GM18505 (cell line): ENCODE results near the gene MMP17.
"Not testable (repeated sequence)": the region's sequence is repeated elsewhere in the genome, so short reads cannot be mapped to it uniquely, and the experiment has no call there.

ENCODE experiments used
- ATAC-seq: cut with Tn5 transposase; IDR thresholded peaks from one replicate; pipeline ENCODE4 v1.9.1; 2021; ENCODE audit not compliant: unreplicated experiment
- POLR2A ChIP-seq: IDR thresholded peaks from 4 replicates; pipeline ENCODE4 v1.6.1; 2011; ENCODE audit warnings: borderline replicate concordance; ENCODE audit not compliant: insufficient read depth, insufficient read length; ENCODE audit errors: extremely low read depth

The MMP17 gene

DNA sequence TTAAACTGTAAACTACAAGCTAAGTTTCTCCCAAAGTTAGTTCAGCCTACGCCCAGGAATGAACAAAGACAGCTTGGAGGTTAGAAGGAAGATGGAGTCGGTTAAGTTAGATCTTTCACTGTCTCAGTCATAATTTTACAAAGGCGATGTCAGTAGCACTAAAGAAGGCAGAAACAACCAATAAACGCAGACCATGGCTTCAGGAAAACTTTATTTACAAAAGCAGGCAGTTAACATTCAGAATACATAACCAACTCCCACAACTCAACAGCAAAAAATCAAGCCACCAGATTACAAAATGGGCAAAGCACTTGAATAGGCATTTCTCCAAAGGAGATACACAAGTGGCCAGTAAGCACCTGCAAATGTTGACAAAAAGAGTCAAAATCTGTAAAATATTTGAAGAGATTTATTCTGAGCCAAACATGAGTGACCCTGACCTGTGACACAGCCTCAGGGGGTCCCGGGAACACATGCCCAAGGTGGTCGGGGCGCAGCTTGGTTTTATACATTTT is 57.4 kb downstream of the MMP17 start:
- no peak for ATAC-seq
- no peak for TF ChIP-seq POLR2A

DNA sequence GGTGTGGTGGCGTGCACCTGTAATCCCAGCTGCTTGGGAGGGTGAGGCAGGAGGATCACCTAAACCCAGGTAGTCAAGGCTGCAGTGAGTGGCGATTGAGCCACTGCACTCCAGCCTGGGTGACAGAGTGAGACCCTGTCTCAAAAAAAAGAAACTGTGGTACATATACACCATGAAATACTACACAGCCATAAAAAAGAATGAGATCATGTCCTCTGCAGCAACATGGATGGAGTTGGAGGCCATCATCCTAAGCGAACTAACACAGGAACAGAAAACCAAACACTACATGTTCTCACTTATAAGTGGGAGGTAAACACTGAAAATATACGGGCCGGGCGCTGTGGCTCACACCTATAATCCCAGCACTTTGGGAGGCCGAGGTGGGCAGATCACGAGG is 63.5 kb downstream of the MMP17 start:
- ATAC-seq, result not testable (repeated sequence)

DNA sequence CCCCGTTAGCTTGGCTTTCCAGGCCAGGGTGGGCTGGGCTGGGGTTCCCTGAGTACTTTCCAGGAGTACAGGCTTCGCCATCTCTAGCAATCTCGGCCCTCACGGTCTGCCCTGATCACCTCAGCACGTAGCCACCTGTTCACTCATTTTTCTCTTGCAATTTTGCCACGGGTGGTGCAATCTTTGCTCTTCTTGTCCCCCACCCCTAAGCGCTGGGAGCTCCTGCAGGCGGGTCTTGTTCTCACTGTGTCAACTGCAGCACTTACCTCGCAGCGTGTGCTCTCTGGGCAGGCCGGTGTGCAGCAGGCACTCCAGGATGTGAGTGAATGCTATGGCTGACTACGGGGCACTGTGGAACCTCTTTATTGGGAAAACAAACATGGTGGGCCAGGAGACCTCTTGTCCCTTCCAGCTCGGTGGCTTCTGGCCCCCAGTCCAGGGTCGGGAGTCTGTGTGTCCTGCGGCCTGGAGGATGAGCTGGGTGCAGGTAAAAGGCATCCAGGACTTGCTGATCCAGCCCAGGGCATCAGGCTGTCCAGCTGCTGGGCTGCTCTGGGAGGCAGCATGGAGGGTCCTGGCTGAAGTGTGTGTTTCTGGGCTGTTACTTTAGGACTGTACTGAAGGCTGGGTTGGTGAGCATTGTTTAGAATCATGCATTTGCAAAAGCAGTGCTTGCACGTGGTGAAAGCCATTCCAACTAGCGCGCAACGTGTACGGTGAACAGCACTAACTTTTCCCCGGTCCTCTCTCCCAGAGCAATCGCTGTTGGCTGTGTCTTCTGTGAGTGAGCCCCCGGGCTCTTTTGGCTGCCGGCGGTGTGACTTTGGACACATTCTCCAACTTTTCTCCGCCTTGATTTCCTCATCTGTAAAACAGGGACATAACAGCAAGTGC is 64.8 kb downstream of the MMP17 start:
- TF ChIP-seq POLR2A, result no peak
- no peak for ATAC-seq

DNA sequence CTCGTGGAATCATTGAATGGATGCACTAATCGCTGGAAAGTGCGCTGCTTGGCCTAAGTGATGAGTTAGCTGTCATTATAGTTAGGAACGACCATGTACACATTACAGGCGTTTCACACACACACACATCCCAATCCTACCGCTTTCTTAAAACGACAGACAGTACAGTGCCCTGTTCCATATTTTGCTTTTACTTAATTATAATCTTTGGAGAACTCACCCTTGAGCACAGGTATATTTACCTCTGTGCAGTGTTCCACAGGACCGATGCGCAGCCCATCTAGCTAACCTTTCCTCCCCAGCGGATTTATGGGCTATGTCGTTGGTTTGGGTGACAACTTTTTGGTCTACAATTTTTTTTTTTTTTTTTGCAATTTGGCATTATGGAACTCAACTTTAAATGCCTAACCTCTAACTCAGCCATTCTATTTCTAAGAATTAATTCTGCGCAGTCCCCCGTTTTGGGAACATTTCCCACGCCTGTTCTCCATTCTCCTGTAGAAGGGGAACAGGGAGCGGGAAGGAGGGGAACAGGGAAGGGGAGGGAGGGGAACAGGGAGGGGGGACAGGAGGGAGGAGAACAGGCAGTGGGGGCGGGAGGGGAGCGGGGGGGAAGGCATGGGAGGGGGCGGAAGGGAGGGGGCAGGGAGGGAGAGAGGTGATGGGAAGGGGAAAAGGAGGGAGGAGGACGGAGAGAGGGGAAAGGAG is 65.6 kb downstream of the MMP17 start:
- no peak for ATAC-seq
- TF ChIP-seq POLR2A, result no peak

DNA sequence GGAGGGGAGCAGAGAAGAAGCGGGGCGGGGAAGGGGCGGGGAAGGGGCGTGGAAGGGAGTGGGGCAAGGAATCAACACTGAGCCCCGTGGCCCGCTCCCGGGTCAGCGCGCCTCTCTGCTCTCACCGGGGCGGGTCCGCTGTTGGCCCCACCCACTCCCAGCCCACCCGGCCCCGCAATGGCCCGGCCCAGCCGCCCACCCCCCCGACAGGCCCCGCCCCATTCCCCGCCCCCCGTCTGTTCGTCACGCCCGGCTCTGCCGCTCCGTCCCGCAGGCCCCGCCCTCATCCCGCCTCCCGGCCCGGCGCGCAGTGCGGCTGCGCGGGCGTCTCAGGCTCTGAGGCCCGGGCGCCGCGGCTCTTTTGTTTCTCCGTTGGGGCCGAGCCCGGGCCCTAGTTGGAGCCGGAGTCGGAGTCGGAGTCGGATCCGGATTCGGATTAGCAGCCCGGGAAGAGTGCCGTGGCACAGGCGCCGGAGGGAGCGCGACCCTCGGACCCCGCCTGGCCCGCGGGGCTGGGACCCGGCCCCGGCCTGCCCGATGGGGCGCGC is 66.2 kb downstream of the MMP17 start, which contains the start of gene ULK1:
Gene ULK1, plus strand, starts transcription at position 310 of the 548 bp plus-strand sequence. CDS start 380 bp downstream, outside the sequence.
- peak; percentile 82 for TF ChIP-seq POLR2A
- ATAC-seq, result peak; percentile 79

DNA sequence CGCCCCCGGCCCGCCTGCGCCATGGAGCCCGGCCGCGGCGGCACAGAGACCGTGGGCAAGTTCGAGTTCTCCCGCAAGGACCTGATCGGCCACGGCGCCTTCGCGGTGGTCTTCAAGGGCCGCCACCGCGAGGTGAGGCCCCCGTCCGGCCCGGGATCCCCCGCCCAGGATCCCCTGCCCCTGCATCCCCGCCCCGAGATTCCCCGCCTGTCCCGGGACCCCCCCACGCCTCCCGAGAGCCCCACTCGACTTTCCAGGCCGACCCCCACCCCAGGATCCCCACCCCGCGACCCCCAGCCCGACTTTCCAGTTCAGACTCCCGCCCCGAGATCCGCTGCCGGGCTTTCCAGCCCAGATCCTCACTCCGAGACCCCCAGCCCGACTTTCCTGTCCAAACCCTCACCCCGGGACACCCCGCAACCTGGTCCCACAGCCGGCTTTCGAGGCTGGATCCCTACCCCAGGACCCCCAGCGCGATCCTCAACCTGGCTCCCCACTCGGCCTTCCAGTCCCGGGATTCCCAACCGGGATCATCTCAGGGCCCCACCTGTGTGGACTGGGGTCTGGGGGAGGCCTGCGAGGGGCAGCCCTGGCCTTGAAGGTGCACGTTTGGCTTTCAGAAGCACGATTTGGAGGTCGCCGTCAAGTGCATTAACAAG is 66.9 kb downstream of the MMP17 start:
- no peak for TF ChIP-seq POLR2A
- peak; percentile 6 for ATAC-seq

DNA sequence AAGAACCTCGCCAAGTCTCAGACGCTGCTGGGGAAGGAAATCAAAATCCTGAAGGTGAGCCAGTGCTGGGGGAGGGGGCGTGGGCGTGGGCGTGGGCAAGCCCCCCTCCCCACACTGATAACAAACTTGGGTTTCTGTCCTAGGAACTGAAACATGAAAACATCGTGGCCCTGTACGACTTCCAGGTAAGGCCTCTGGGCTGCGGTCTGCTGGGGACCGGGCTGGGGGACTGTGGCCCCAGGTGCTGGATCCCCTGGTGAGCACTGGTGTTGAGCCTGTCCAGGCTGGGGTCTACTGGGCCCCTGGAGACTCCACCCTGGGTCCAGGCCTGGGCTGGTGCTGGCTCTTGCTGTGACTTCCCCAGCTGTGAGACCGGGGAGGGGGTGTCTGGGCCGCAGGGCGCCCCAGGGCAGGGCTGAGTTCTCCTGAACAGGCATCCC is 67.5 kb downstream of the MMP17 start:
- ATAC-seq, result no peak
- no peak for TF ChIP-seq POLR2A

DNA sequence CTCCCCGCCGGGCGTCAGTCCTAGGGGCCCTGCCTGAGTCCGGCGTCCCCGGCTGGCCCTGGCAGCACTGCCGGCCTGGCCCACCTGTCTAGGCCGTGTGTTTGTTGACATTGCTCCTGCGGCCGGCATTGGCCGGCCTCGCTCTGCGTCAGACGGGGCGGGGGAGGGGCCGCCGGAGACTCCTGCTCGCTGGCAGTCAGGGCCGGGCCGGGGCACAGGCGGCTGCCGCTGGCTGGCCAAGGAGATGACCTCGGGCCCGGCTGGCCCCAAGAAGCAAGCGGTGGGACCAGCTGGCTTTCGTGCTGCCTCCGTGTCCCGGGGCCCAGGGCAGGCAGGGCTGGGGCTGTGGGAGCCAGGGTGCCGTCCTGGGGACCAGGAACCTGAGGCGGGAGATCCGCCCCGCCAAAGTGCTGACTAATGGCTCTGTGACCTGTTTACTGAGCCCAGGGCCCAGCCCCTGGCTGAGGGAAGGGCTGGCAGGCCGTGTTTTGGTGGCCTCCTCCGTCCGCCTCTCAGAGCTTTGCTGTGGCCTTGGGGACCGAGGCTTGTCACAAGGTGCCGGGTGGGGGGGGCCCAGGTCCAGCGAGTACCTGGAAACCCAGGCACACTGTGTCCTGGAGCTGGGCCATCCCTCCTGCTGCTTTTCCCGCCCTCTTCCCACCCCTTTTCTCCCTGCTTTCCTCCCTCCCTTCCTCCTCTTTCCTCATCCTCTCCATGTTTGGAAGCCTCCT is 68.1 kb downstream of the MMP17 start:
- ATAC-seq, result peak; percentile 61
- peak; percentile 35 for TF ChIP-seq POLR2A

DNA sequence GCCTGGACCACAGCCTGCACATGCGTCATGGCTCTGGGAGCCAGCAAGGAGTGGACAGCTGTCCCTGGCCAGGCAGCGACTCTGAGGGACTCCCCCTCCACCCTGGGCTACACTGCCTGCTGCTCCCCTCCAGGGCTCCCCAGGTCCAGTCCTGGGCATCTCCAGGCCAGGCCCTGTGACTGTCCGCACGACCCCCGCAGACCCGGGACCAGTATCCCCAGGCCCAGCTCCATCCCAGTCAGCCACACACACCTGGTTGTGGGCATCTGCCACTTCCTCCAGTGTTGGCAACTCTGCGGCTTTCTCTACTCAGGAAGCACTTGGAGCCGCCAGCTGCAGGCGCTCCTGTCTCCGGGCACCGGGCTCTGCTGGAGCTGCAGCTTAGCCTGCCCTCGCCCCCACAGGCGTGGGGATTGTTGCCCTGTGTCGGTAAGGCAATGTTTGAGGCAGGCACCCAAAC is 68.6 kb downstream of the MMP17 start:
- no peak for TF ChIP-seq POLR2A
- no peak for ATAC-seq

DNA sequence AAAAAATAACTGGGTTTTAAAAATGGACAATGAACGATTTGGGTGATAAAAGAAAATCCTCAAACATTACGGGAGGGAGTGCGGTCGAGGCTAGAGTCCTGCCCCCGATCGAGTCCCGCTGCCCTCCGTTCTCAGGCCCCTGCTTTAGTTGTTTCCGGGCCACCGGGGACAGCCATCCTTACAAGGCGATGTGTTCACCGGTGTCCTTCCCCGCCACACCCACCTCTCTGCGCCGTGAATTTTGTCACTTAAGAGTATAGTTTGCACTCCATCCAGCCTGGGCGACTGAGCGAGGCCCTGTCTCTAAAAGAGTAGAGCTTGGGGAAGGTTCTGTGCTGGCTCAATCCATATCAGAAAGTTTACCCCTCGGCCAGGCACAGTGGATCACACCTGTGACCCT is 69.1 kb downstream of the MMP17 start:
- TF ChIP-seq POLR2A, result no peak

DNA sequence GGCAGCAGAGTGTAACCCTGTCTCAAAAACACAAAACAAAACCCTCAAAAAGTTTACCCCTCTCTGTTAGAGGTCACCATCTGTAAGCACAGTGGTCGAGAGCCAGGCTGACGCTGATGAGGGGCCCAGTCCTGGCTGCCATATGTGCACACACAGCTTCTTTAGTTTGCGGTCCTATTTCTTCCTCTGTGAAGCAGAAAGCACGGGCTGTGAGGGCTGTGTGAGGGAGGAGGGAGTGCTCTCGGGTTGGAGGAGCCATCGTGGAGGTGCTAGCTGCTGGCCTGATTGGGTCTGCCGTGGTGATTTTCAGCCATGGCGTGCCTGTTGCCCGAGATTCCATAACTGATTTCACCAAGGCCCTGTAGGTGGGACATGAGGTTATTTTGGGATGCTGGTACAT is 69.7 kb downstream of the MMP17 start:
- TF ChIP-seq POLR2A, result no peak
- ATAC-seq, result no peak

More for the DNA sequence above, 69.1 kb downstream of the MMP17 start:
- no peak for ATAC-seq

DNA sequence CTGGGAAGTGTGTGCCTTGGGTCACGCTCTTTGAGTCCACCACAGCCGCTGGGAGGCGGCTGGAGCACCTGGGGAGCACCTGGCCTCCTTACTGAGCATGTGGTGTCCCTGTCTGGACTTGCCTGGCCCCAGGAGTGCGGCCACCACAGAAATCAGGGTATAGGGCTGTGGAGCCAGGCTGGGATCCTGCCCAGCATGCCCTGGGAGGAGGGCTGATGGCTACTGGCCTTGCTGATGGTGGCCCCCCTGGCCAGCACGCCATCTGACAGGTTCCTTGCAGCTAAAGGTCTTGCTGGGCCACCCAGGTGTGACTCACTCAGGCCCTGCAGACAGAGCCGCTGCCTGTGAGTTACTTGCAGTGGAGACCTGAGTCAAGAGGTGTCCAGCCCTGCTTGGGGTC is 72.2 kb downstream of the MMP17 start:
- ATAC-seq, result no peak
- TF ChIP-seq POLR2A, result no peak
